ENCODE results near the gene STRA8. TPM values are rescaled to one million over a fixed set of nuclear protein-coding genes. Genes with fewer than 3 reads are reported as not detected.
"Not testable (repeated sequence)": the region's sequence is repeated elsewhere in the genome, so short reads cannot be mapped to it uniquely, and the experiment has no call there.

STRA8 gene
- total RNA-seq, 1 donor, result not detected

- Histone ChIP-seq H3K4me1 (ENCODE audit: insufficient read depth, low read length) (peaks cover 43% of the 10 kb centered on the region), H3K4me3 (ENCODE audit: low read length) (peak overlapping the region; percentile 86)
- not testable (repeated sequence) for H3K9me3 ChIP-seq (ENCODE audit: low read depth, low read length); H3K27me3 ChIP-seq (ENCODE audit: insufficient read depth, low read length)
These were observed 21.5 kb upstream of the STRA8 start for GRCh38 chr7:135211946-135212685.

GRCh38 chr7:135213831-135214230 is 19.8 kb upstream of the STRA8 start:
- no peaks in the 10 kb centered on the region for H3K27me3 ChIP-seq (ENCODE audit: insufficient read depth, low read length)
- H3K9me3 ChIP-seq (ENCODE audit: low read depth, low read length), result no peaks in the 10 kb centered on the region
- H3K4me3 ChIP-seq (ENCODE audit: low read length), result no peak overlapping the region
- peaks cover 26% of the 10 kb centered on the region for H3K4me1 ChIP-seq (ENCODE audit: insufficient read depth, low read length)

- Histone ChIP-seq H3K4me3 (ENCODE audit: low read length) (no peak overlapping the region), H3K27me3 (ENCODE audit: insufficient read depth, low read length) (no peaks in the 10 kb centered on the region), H3K9me3 (ENCODE audit: low read depth, low read length) (no peaks in the 10 kb centered on the region), H3K4me1 (ENCODE audit: insufficient read depth, low read length) (peaks cover 13% of the 10 kb centered on the region)
These were observed 18.5 kb upstream of the STRA8 start for GRCh38 chr7:135215180-135215579.

DNA sequence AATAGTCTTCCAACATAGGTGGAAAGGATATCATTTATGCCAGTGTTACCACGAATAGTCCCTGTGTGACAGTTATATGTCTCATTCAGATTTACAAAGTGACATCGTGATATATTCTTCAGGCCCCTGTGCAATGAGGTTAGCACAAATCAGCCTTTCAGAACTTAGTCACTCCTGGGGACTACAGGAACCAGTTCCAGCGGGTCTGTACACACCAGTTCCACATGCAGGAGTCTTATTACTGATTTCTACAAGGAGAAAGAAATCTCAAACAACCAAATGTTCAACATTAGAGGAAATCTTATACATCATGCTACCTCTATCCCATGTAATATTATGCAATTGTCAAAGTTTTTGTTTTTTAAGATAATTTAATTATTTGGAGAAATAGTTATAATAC is 17.9 kb upstream of the STRA8 start:
- peaks cover 8% of the 10 kb centered on the region for H3K4me1 ChIP-seq (ENCODE audit: insufficient read depth, low read length)
- H3K27me3 ChIP-seq (ENCODE audit: insufficient read depth, low read length), result no peaks in the 10 kb centered on the region
- H3K4me3 ChIP-seq (ENCODE audit: low read length), result no peak overlapping the region
- no peaks in the 10 kb centered on the region for H3K9me3 ChIP-seq (ENCODE audit: low read depth, low read length)

DNA sequence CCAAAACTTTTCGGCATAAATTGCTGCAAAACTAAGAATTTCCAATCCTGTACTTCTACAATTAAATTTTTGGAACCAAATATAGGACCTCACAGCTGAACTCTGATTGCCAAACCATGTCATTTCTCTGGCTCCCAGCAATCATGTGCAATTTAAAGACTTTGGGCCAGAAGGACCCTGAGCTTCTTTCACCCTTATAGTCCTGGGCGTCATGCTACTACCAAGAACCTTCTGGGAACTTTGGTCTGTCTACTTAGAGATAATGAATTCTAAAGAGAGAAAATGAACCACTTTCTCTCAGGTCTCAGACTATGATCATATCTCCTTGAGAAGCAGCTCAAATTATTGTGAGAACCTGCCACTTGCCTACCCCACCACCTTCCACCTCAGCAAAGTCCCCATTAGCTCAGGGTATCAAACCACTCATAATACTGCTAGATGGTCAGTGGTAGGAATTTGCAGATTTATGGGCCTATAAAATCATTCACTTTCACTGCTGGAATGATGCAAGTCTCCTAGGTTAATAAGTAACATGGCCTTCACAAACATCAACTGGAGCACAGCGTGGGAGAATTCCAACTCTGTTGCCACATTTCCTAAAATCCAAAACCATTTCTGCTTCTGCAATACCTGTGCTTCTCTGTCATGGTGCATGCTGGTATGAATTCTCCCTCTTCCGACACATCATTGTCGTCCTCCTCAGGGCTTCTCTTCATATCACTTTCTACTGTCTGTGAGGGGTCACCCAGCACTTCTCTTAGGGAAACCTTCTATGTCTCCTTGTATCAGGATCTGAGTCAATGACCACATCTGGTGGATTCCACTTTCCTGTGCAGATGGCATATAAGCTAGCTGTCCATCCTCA is 15.8 kb upstream of the STRA8 start:
- no peaks in the 10 kb centered on the region for H3K27me3 ChIP-seq (ENCODE audit: insufficient read depth, low read length)
- H3K4me3 ChIP-seq (ENCODE audit: low read length), result no peak overlapping the region
- no peaks in the 10 kb centered on the region for H3K9me3 ChIP-seq (ENCODE audit: low read depth, low read length)
- no peaks in the 10 kb centered on the region for H3K4me1 ChIP-seq (ENCODE audit: insufficient read depth, low read length)

DNA sequence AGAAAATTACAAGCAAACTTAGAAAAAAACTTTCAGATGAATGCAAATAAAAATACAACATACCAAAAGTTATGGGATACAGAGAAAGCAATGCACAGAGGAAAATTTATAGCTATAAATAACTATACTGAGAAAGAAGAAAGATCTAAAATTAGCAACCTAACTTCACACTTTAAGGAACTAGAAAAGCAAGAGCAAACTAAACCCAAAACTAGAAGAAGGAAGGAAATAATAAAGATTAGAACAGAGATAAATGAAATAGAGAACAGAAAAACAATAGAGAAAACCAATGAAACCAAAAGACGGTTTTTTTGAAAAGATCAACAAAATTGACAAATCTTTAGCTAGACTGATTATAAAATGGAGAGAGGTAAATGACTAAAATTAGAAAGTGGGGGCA is 9.6 kb upstream of the STRA8 start:
- no peaks in the 10 kb centered on the region for H3K27me3 ChIP-seq (ENCODE audit: insufficient read depth, low read length)
- no peak overlapping the region for H3K4me3 ChIP-seq (ENCODE audit: low read length)
- no peaks in the 10 kb centered on the region for H3K9me3 ChIP-seq (ENCODE audit: low read depth, low read length)
- H3K4me1 ChIP-seq (ENCODE audit: insufficient read depth, low read length), result no peaks in the 10 kb centered on the region

DNA sequence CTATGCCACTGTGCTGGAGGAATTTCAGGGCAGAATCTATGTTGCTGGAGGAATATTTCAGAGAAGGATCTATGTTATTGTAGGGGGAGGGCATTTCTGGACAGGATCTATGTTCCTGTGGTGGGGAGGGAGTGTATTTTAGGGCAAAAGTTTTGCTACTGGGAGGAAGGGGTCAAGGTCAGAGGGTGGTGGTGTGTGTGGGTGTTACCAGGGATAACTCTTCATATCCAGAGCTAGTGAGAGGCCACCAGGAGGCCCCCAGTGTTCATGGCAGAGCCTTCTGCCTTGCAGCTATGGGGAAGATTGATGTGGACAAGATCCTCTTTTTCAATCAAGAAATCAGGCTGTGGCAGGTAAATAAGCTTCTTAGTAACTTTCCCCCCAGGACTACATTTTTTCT is 2.0 kb upstream of the STRA8 start:
- no peaks in the 10 kb centered on the region for H3K9me3 ChIP-seq (ENCODE audit: low read depth, low read length)
- H3K27me3 ChIP-seq (ENCODE audit: insufficient read depth, low read length), result no peaks in the 10 kb centered on the region
- no peak overlapping the region for H3K4me3 ChIP-seq (ENCODE audit: low read length)
- H3K4me1 ChIP-seq (ENCODE audit: insufficient read depth, low read length), result no peaks in the 10 kb centered on the region

DNA sequence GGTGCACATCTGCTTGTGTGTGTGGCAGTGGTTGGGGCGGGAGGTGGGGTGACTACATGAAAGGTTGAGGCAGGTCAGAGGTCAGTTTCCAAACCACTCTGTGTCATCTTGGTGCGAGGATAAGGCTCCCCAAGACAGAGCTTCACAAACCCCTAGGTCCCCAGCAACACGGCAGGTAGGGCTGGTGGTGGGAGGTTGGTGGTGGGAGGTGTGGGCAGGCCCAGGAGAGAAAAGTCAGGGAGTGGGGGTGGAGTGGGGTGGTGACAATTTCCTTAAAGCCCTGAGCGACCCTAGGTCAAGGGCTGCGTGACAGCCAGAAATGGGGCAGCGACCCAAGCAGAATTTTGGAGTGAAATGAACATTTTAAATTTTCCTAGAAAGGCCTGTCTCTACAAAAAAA is 1.6 kb upstream of the STRA8 start:
- Histone ChIP-seq H3K4me3 (ENCODE audit: low read length) (no peak overlapping the region), H3K27me3 (ENCODE audit: insufficient read depth, low read length) (no peaks in the 10 kb centered on the region), H3K4me1 (ENCODE audit: insufficient read depth, low read length) (no peaks in the 10 kb centered on the region)

DNA sequence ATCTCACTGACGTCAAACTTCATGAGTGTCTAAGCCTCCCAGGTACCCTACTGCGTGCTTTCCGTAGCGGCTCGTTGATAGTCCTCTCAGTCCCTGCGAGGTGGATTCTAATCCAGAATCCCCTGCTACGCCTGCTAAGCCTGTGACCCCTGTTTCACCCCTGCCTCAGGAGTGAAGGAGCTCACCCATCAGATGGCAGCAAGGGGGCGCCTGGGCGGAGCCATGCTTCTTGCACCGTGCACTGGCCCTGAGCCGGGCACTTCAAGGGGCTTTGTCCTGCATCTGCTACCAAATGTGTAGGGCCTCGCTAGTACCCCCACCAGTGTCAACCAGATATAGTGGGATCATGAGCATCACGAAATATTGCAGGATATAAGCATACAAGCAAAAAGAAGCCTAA is 918 bp upstream of the STRA8 start:
- H3K4me1 ChIP-seq (ENCODE audit: insufficient read depth, low read length), result no peaks in the 10 kb centered on the region
- H3K27me3 ChIP-seq (ENCODE audit: insufficient read depth, low read length), result no peaks in the 10 kb centered on the region
- H3K9me3 ChIP-seq (ENCODE audit: low read depth, low read length), result no peaks in the 10 kb centered on the region
- H3K4me3 ChIP-seq (ENCODE audit: low read length), result no peak overlapping the region

More for the DNA sequence above, 1.6 kb upstream of the STRA8 start:
- no peaks in the 10 kb centered on the region for H3K9me3 ChIP-seq (ENCODE audit: low read depth, low read length)

GRCh38 chr7:135234095-135234494 is 457 bp downstream of the STRA8 start:
- not testable (repeated sequence) for H3K9me3 ChIP-seq (ENCODE audit: low read depth, low read length); H3K27me3 ChIP-seq (ENCODE audit: insufficient read depth, low read length); H3K4me3 ChIP-seq (ENCODE audit: low read length); H3K4me1 ChIP-seq (ENCODE audit: insufficient read depth, low read length)

DNA sequence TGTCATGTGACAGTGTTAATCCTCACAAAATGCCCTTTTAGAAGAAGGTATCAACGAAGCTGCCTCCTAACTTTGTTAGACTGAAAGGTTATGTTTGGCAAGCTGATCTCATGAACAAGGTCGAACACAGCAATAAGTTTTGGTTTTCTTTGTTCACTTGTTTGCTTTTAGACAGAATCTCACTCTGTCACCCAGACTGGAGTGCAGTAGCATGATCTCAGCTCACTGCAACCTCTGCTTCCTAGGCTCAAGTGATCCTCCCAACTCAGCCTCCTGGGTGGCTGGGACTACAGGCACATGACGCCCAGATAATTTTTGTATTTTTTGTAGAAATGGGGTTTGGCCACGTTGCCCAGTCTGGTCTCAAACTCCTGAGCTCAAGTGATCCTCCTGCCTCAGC is 1.1 kb downstream of the STRA8 start:
- H3K4me3 ChIP-seq (ENCODE audit: low read length), result no peak overlapping the region
- H3K9me3 ChIP-seq (ENCODE audit: low read depth, low read length), result no peaks in the 10 kb centered on the region
- H3K4me1 ChIP-seq (ENCODE audit: insufficient read depth, low read length), result no peaks in the 10 kb centered on the region
- H3K27me3 ChIP-seq (ENCODE audit: insufficient read depth, low read length), result no peaks in the 10 kb centered on the region

- Histone ChIP-seq H3K9me3 (ENCODE audit: low read depth, low read length) (no peaks in the 10 kb centered on the region), H3K27me3 (ENCODE audit: insufficient read depth, low read length) (no peaks in the 10 kb centered on the region), H3K4me1 (ENCODE audit: insufficient read depth, low read length) (no peaks in the 10 kb centered on the region), H3K4me3 (ENCODE audit: low read length) (no peak overlapping the region)
These were observed 2.2 kb downstream of the STRA8 start for GRCh38 chr7:135235841-135236240.

GRCh38 chr7:135236727-135237126 is 3.1 kb downstream of the STRA8 start:
- H3K4me3 ChIP-seq (ENCODE audit: low read length), result no peak overlapping the region
- no peaks in the 10 kb centered on the region for H3K4me1 ChIP-seq (ENCODE audit: insufficient read depth, low read length)
- no peaks in the 10 kb centered on the region for H3K9me3 ChIP-seq (ENCODE audit: low read depth, low read length)
- no peaks in the 10 kb centered on the region for H3K27me3 ChIP-seq (ENCODE audit: insufficient read depth, low read length)

DNA sequence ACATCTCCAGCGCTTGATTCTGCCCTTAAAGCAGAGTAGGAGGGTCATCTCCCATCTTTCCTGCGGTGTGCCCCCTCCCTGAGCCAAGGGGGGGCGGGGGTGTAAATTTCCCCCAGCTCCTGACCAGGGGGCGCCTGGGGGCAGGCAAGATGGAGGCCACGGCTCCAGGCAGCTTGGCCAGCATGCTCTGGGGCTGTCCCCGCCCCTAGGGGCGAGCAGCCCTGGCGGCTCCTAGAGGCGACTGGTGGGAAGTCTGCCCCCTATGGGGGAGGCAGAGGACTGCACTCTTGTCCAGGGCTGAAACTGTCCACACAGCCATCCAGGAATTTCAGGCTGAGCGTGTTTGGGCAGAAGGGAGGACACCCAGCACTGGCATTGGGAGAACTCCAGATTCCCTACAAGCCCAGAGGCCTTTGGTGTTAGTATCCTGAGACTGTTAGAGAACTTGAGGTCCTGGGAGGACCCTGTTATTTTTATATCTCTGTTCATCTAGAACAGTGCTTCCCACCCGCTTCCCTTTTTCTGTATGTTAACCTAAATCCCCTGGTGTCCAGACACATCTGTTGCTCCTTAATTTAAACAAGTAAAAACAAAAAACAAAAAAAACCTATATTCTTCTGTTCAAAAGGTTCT is 4.6 kb downstream of the STRA8 start:
- Histone ChIP-seq H3K9me3 (ENCODE audit: low read depth, low read length) (no peaks in the 10 kb centered on the region), H3K4me1 (ENCODE audit: insufficient read depth, low read length) (no peaks in the 10 kb centered on the region), H3K4me3 (ENCODE audit: low read length) (no peak overlapping the region), H3K27me3 (ENCODE audit: insufficient read depth, low read length) (no peaks in the 10 kb centered on the region)

DNA sequence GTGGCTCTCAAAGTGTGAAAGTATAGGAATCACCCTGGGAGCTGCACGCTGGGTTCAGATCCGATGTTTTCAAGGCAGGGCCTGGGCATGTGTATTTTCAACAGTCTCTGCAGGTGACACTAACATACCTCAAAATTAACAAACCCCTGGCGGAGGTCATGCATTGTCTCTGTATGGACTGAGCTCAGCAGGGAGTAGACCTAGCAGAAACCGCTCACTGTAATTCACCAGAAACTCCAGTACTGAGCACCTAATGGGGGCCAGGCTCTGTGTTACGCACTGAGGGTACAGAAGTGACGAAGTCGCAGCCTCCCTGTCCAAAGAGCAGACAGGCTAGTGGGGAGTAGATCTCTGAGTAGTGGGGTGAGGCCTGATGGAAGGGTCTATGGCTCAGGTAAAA is 5.6 kb downstream of the STRA8 start:
- H3K9me3 ChIP-seq (ENCODE audit: low read depth, low read length), result no peaks in the 10 kb centered on the region
- H3K4me1 ChIP-seq (ENCODE audit: insufficient read depth, low read length), result no peaks in the 10 kb centered on the region
- no peaks in the 10 kb centered on the region for H3K27me3 ChIP-seq (ENCODE audit: insufficient read depth, low read length)
- no peak overlapping the region for H3K4me3 ChIP-seq (ENCODE audit: low read length)

Measured in mononuclear cell (primary cell).